A673 (cell line): ENCODE measurements around the gene IL11. TPM values are rescaled to one million over a fixed set of nuclear protein-coding genes. Genes with fewer than 3 reads are reported as not detected.

Source experiments
- BruUV-seq: library from RNA; stranded (reverse); fragments of 400-500 nt; replicated peaks from 2 replicates; lab custom pipeline; 2021; lab: Mats Ljungman, UMichigan
- CTCF ChIA-PET: fragments of 300-600 bp; sonication (Branson Sonifier 250); formaldehyde crosslinking; loops from one replicate; lab custom pipeline; 2022; ENCODE audit warnings: antibody characterized with exemption; lab: Charles Lee
- POLR2A ChIA-PET: fragments of 300-600 bp; sonication (Branson Sonifier 250); formaldehyde crosslinking; loops from one replicate; lab custom pipeline; 2022; ENCODE audit warnings: antibody characterized with exemption; ENCODE audit not compliant: low non-redundant PET; lab: Charles Lee
- DNase-seq: peaks from one replicate; pipeline ENCODE4 v3.0.0-alpha.2; 2015; ENCODE audit warnings: low spot score
- H3K27ac ChIP-seq: fragments of 200-600 bp; sonication (generic); 2 replicates; pipeline ENCODE4 v1.5.1; 2016; ENCODE audit warnings: mixed run types, low read depth, mild to moderate bottlenecking, mixed read lengths, antibody characterized with exemption, low read length; ENCODE audit not compliant: poor library complexity, severe bottlenecking
- H3K27me3 ChIP-seq: fragments of 200-600 bp; sonication (generic); replicated peaks from 2 replicates; pipeline ENCODE4 v1.6.1; 2017; ENCODE audit warnings: mixed run types, low read depth, mild to moderate bottlenecking, mixed read lengths, antibody characterized with exemption, low read length; ENCODE audit not compliant: insufficient read depth, poor library complexity
- H3K36me3 ChIP-seq: fragments of 200-600 bp; sonication (generic); 2 replicates; pipeline ENCODE4 v1.6.1; 2016; ENCODE audit warnings: mixed run types, mild to moderate bottlenecking, mixed read lengths, antibody characterized with exemption, low read length; ENCODE audit not compliant: insufficient read depth, poor library complexity, severe bottlenecking
- H3K4me1 ChIP-seq: fragments of 200-600 bp; sonication (generic); 2 replicates; pipeline ENCODE4 v1.6.1; 2017; ENCODE audit warnings: mixed run types, mild to moderate bottlenecking, mixed read lengths, antibody characterized with exemption, low read length; ENCODE audit not compliant: insufficient read depth, poor library complexity, severe bottlenecking
- H3K4me3 ChIP-seq: fragments of 200-600 bp; sonication (generic); 2 replicates; pipeline ENCODE4 v1.5.1; 2016; ENCODE audit warnings: low read depth, mixed run types, mild to moderate bottlenecking, mixed read lengths, low read length; ENCODE audit not compliant: poor library complexity, severe bottlenecking
- H3K9me3 ChIP-seq: fragments of 200-600 bp; sonication (generic); 2 replicates; pipeline ENCODE4 v1.6.1; 2016; ENCODE audit warnings: mixed run types, low read depth, mild to moderate bottlenecking, mixed read lengths, antibody characterized with exemption, low read length; ENCODE audit not compliant: poor library complexity, severe bottlenecking
- CTCF ChIP-seq: fragments of 300-800, 200-600 bp; sonication (generic); conservative IDR thresholded peaks from 2 replicates; pipeline ENCODE4 v1.5.1; 2017; ENCODE audit warnings: low read depth, mild to moderate bottlenecking, antibody characterized with exemption, low read length, moderate library complexity, mixed read lengths
- EZH2 ChIP-seq: fragments of 200-600 bp; sonication (generic); IDR thresholded peaks from 2 replicates; pipeline ENCODE4 v1.6.1; 2017; ENCODE audit warnings: borderline replicate concordance, low read depth, mild to moderate bottlenecking, mixed read lengths, antibody characterized with exemption, low read length; ENCODE audit not compliant: poor library complexity, severe bottlenecking
- intact Hi-C: fragments of 100-400 bp; cut with micrococcal nuclease; formaldehyde crosslinking; loops from one replicate; pipeline ENCODE4 v1.10.0; 2022; ENCODE audit not compliant: unreplicated experiment
- total RNA-seq: library from RNA; stranded (reverse); gene quantifications from 2 replicates; pipeline ENCODE4 v1.2.3, GENCODE V29; 2021

IL11 gene
- total RNA-seq, 1 experiment from 2014 or later, result 0.47 TPM

- Histone ChIP-seq H3K4me1 (peaks cover 8% of the 10 kb centered on the region), H3K27me3 (no peaks in the 10 kb centered on the region), H3K36me3 (peaks cover 15% of the 10 kb centered on the region), H3K27ac (peak overlapping the region; percentile 89), H3K4me3 (peak overlapping the region; percentile 74), H3K9me3 (no peaks in the 10 kb centered on the region)
- no peak for TF ChIP-seq CTCF
- no peak for TF ChIP-seq EZH2
- intact Hi-C loops, result no loop called here
- BruUV-seq, result no TSS peak
- DNase-seq, result no peak
- POLR2A ChIA-PET, result interaction anchor here (0.6 to 0.9 kb wide), 3 partner anchors 39 to 844 kb away, joined by 3 to 4 read pairs (median 4); no protein-coding TSS in a partner anchor
- CTCF ChIA-PET, result interaction anchor here (0.9 kb wide), 1 partner anchor 39 kb away, joined by 3 read pairs; no protein-coding TSS in a partner anchor
These were observed 30.1 kb downstream of the IL11 start for GRCh38 chr19:55339889-55340783.

- peaks cover 8% of the 10 kb centered on the region for H3K4me1 ChIP-seq
- intact Hi-C loops, result no loop called here
- no peaks in the 10 kb centered on the region for H3K27me3 ChIP-seq
- H3K4me3 ChIP-seq, result peak within 1 kb of the TSS; percentile 74
- POLR2A ChIA-PET, result interaction anchor here (0.6 to 0.9 kb wide), 6 partner anchors 14 to 843 kb away, joined by 3 to 4 read pairs (median 4); no protein-coding TSS in a partner anchor
- H3K36me3 ChIP-seq, result peaks cover 15% of the 10 kb centered on the region
- peak; percentile 100 for DNase-seq
- CTCF ChIA-PET, result interaction anchor here (0.5 to 0.9 kb wide), 2 partner anchors 38 to 128 kb away, joined by 3 read pairs; no protein-coding TSS in a partner anchor
- BruUV-seq, result no TSS peak
- H3K27ac ChIP-seq, result peak within 1 kb of the TSS; percentile 90
- no peaks in the 10 kb centered on the region for H3K9me3 ChIP-seq
- TF ChIP-seq CTCF, result no peak
These were observed 31.0 kb downstream of the IL11 start, which contains the start of gene KMT5C for GRCh38 chr19:55339105-55339888. Gene KMT5C (plus strand): TSS chr19:55339876. CDS start chr19:55341937, 2,061 bp downstream.

GRCh38 chr19:55336101-55336500, 34.2 kb downstream of the IL11 start:
- H3K36me3 ChIP-seq, result no peaks in the 10 kb centered on the region
- no peaks in the 10 kb centered on the region for H3K9me3 ChIP-seq
- no peak overlapping the region for H3K4me3 ChIP-seq
- DNase-seq, result no peak
- no peaks in the 10 kb centered on the region for H3K27me3 ChIP-seq
- H3K4me1 ChIP-seq, result peaks cover 8% of the 10 kb centered on the region
- no peak for TF ChIP-seq CTCF
- TF ChIP-seq EZH2, result no peak
- ChIA-PET CTCF (no interaction called here), POLR2A (no interaction called here)
- H3K27ac ChIP-seq, result no peak overlapping the region
- BruUV-seq, result no TSS peak
- intact Hi-C loops, result no loop called here
